NT2/D1 (cell line): Measurements from ENCODE around the gene OR13C4.
"Not testable (repeated sequence)": the region's sequence is repeated elsewhere in the genome, so short reads cannot be mapped to it uniquely, and the experiment has no call there.

ENCODE experiments used
- YY1 ChIP-seq: IDR thresholded peaks from 2 replicates; pipeline ENCODE4 v1.6.1; 2011; ENCODE audit not compliant: insufficient read length, insufficient read depth
- ZNF274 ChIP-seq: IDR thresholded peaks from 2 replicates; pipeline ENCODE4 v1.6.1; 2011; ENCODE audit warnings: mild to moderate bottlenecking, low read depth, low read length

DNA sequence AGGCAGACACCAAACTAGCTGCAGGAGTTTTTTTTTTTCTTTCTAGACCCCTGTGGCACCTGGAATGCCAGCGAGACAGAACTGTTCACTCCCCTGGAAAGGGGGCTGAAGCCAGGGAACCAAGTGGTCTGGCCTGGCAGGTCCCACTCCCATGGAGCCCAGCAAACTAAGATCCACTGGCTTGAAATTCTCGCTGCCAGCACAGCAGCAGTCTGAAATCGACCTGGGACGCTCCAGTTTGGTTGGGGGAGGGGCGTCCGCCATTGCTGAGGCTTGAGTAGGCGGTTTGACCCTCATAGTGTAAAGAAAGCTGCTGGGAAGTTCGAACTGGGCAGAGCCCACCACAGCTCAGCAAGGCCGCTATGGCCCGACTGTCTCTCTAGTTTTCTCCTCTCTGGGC, 6.8 kb downstream of the OR13C4 start:
- TF ChIP-seq YY1, ZNF274: not testable (repeated sequence)
